DMS53 treated with DMSO at 0.1 percent for 48 hours (cell line): Measurements from ENCODE around the gene NUDT4B.
"Not testable (repeated sequence)": the region's sequence is repeated elsewhere in the genome, so short reads cannot be mapped to it uniquely, and the experiment has no call there.

Source experiments
- DNase-seq: peaks from one replicate; lab custom pipeline; 2025; ENCODE audit not compliant: unreplicated experiment; lab: John Stamatoyannopoulos, UW

The NUDT4B gene

DNA sequence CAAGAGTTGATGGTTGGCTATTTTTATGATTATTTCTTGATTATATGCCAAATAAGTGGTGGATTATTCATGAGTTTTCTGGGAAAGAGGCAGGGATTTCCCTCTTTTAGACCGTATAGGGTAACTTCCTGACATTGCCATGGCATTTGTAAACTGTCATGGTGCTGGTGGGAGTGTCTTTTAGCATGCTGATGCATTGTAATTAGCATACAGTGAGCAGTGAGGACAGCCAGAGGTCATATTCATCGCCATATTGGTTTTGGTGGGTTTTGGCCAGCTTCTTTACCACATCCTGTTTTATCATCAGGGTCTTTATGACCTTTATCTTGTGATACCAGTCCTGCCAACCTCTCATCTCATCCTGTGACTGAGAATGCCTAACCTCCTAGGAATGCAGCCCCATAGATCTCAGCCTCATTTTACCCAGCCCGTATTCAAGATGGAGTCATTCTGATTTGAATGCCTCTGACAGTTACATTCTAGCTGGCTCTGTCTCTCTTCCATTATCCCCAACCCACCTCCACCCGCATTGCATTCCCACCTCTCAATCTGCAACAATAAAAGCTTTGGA lies 45.3 kb downstream of the NUDT4B start:
- not testable (repeated sequence) for DNase-seq
